HG03575 (cell line): ENCODE measurements around the gene CADM3.

Source experiments
- ATAC-seq: cut with Tn5 transposase; IDR thresholded peaks from one replicate; pipeline ENCODE4 v1.9.1; 2021; ENCODE audit not compliant: unreplicated experiment, insufficient number of reproducible peaks, low FRiP score; ENCODE audit errors: extremely low read depth

The CADM3 gene

DNA sequence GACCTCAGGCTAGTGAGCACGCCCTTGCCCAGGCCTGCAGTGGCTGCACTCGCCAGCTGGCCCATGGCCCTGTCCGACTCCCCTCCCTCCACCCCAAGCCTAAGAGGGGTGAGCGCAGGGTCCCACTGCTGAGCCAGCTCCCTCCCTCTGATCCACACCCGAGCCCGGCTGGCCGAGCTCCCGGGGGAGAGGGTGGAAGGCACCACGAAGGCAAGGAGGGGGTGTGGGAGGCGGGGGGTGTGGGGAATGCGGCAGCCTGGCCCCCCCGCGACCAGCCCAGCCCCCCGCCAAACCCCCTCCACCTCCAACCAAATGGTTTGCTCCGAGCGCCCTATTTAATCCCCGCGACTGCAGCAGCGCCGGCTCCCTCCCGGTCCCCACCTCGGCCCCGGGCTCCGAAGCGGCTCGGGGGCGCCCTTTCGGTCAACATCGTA is at the start of gene CADM3:
TSS of gene CADM3 (plus strand) at position 362 of the 434 bp plus-strand sequence. CDS start 151 bp downstream, outside the sequence.
- no peak for ATAC-seq

- peak; percentile 68 for ATAC-seq
Measured at GRCh38 chr1:159122005-159122621, 49.3 kb upstream of the CADM3 start.

GRCh38 chr1:159123587-159123986 is 47.8 kb upstream of the CADM3 start:
- no peak for ATAC-seq

GRCh38 chr1:159132271-159132881 is 39.0 kb upstream of the CADM3 start:
- no peak for ATAC-seq

- ATAC-seq = no peak
Measured at GRCh38 chr1:159140474-159140873, 30.9 kb upstream of the CADM3 start.

DNA sequence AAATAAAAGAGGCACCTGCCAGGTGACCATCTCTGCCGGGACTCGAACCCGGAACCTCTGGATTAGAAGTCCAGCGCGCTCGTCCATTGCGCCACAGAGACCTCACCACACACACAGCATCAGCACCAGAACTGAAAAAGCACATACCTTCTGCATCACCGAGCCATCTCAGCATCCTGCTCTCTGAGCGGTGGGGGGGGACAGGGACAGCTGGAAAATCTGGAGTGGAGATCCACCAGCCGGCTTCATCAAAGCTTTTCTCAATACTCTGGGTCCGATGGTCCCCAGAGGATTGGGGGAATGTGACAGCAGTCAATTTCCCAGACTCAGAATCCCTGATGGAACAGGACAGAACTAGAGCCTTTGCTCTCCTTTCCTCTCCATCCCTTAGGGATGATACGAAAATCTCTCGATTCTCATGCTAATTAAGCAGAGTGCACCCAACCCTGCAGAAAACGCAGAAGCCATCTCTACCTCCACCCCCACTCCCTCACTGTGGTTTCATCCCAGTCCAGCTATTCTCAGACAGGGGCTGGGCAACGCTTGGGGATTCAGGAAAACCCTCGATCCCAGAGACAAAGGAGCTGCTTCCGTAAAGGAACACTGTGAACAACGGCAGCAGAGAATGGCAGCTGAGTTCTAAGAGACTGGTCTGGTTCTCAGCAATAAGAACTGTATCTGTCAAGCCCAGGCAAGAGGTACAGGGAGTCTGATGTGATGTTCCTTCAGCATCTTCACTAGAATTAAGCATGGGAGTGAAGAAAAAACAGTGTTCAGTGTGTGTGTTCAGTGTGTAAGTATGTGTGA is 29.6 kb upstream of the CADM3 start:
- ATAC-seq = no peak

DNA sequence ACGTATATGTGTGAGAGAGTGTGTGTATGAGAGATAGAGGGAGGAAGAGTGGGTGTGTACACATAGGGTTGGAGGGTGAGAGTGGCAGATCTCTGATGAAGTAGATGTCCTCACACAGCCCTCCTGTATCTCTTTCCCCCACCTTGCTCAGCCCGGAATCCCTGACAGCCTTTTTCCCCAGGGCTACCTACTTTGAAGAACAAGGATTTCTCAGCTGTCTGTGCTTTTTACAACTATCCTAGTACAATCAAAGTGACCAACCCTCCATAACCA is 29.1 kb upstream of the CADM3 start:
- no peak for ATAC-seq

DNA sequence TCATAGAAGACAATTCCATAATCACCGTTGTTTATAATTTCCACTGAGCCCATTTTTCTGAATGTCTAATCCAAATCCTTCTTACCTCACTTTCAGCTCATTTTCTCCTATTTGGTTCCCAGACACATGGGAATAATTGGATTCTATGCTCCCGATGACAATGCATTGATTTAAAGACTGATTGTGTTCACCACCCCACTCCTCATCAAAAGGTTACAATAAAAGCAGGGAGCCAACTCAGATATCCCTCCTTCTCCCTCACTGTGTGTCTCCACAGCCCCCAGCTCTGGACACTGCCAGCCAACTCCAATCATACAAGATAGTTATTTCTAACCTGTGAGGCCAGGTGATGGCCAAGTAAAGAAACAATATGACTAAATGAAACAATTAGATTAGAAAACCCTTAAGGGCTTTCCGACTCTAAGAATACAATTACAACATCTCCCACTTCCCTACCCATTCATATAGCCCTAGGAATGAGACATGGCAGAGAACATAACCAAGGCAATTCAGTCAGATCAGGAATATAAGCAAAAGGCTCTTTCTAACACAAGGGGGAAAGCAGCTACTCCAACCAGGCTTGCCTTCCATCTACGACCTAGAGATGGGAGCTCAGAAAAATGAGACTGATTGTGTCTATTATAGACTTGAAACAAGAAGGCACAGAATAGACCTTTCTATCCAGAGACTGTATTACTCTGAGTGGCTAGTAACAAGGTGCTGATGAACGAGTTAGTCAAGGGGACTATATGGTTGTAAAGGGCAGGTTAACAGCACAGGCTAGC is 28.5 kb upstream of the CADM3 start:
- ATAC-seq = no peak

DNA sequence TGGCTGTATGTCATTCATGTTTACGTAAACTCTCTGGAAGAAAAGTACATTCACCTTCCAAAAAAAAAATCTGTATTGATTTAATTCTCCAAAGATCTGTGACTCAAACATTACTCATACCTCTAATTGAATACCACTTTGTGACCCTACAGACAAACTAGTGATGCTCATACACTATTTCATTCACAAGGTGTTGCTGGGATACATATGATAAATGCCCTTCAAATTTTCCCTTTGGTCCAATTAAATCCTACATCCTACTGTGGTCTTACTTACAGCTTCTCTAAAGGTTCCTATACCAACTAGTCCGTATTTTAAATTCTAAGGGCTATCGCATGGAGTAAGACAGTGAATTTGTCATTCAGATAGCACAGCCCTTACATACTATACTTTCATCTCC is 26.8 kb upstream of the CADM3 start:
- no peak for ATAC-seq

GRCh38 chr1:159146980-159147379 is 24.4 kb upstream of the CADM3 start:
- ATAC-seq = no peak

- no peak for ATAC-seq
Measured at GRCh38 chr1:159152031-159152430, 19.4 kb upstream of the CADM3 start.

- peak; percentile 81 for ATAC-seq
Measured at GRCh38 chr1:159161001-159161718, 10.3 kb upstream of the CADM3 start.

DNA sequence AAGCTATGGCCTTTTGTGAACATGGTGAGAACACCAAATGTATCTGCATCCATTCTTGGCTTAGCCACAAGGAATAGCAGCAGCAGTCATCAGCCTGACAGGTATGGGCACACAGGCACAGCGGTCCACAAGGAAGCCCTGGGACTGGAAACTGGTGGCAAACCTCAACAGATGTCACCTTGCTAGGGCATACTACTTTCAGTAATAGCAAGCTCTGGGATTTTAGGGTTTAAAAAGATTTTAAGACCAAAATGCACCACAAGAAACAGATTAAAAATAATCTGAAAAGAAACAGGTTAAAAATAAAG is 9.7 kb upstream of the CADM3 start:
- ATAC-seq = no peak

GRCh38 chr1:159162516-159163265 is 8.7 kb upstream of the CADM3 start:
- no peak for ATAC-seq

DNA sequence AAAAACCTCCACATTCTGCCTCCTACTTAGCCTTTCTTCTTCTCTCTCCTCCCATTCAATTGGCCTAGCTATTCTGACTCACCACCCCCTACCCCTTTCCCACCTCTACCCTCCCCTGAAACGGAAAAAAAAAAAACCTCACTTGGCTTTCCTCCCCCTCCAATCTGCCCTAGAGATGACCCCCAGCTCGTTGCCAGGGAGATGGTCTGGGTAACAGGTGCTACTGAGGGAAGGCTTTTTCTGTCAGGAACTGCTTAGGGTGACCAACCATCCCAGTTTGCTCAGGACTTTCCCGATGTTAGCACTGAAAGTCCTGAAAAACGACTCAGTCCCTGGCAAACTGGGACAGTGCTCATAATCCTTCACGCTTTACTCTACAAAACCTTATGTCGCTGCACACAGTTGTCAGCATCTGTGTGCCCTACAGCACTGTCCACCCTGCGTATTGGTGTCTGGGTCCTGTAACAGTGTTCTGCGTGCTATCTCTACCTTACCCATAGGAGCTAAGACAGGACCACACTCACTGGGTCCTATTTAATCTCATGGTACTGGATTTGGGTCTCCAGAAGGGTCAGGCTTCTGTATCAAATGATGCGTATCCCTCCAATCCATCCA is 7.7 kb upstream of the CADM3 start:
- no peak for ATAC-seq

- no peak for ATAC-seq
Measured at GRCh38 chr1:159168043-159168442, 3.4 kb upstream of the CADM3 start.

DNA sequence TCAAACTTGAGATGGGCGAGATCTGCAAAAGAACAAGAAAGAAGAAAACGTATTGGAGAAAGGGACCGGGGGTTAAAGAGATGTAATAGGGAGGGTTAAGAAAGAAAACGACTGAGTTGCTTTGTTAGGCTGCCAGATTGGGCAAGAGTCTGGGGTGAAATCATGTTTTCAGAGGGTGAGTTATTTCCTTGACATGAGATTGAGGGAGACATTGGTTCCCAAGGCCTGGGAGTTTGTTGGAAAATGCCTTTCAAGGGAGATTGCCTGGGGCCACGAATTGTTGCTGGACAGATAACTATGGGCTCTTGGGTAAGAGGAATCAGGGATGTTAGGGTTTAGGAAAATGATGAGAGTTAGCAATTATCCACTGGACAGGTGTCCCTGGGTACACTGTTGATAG is 776 bp upstream of the CADM3 start:
- ATAC-seq = no peak
